GM12891 (cell line): ENCODE results near the gene CDK9.

Source experiments
- POLR2A ChIP-seq: IDR thresholded peaks from 2 replicates; pipeline ENCODE4 v1.6.1; 2011; ENCODE audit warnings: low read depth, low read length, control low read depth
- POLR2AphosphoS5 ChIP-seq: IDR thresholded peaks from 2 replicates; pipeline ENCODE4 v1.6.1; 2011; ENCODE audit warnings: low read depth, low read length, control low read depth
- POU2F2 ChIP-seq: IDR thresholded peaks from 2 replicates; pipeline ENCODE4 v1.6.1; 2011; ENCODE audit warnings: low read depth, mild to moderate bottlenecking, control low read depth, low read length, moderate library complexity
- SPI1 ChIP-seq: IDR thresholded peaks from 2 replicates; pipeline ENCODE4 v1.6.1; 2011; ENCODE audit warnings: low read depth, low read length, control low read depth
- TAF1 ChIP-seq: IDR thresholded peaks from 2 replicates; pipeline ENCODE4 v1.6.1; 2011; ENCODE audit warnings: low read depth, low read length, control low read depth

DNA sequence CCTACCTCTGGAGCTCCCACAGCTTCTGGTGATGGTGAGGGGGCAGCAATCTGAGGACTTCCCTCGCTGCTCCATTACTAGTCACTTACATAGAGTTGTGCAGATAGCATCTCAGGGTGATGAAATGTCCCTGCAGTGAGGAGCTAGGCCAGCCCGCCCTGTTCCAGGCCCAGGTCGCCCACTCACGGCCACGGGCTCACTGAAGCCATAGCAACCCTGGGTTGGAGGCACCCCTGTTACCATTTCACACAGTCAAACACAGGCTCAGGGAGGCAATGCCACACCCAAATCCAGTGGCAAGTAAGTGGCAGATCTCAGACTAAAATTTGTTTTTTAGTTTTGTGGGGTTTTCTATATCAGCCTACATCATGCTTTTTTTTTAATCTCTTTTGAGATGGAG is 27.0 kb upstream of the CDK9 start:
- TF ChIP-seq TAF1 (no peak), POLR2A (no peak), POLR2AphosphoS5 (no peak), SPI1 (no peak), POU2F2 (no peak)
